Measurements from ENCODE around the gene H19.

DNA sequence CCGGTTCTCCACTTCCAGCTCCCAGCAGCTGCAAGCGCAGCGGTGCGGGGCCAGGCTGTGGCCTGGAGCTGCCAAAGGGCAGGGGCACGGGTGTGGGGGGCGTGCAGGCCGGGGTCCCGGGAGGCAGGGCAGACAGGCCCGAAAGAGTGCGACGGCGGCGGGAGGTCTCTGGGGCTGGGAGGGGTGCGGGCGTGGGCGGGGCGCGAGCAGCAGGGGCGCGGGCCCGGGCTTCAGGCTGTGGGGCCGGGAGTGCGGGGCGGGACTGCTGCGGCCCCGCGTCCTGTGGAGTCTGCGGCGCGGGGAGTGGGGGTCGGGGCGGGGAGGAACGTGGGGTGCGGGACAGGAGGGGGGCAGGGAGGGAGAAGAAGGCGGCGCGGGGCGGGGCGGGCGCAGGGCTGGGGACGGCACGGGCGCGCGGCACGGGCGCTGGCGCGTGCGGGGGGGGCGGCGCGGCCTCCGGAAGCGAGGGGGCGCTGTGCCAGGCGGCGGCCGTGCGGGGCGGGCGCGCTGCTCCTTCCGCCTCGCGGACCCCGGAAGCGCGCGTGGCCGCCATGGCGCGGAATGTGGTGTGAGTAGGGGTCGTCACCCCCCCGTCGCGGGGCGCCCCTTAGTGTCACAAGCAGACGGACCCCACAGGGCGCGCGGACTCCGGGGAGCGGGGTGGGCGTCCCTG lies 50.7 kb downstream of the H19 start, which contains the start of gene MRPL23:
- no peak for TF ChIP-seq POLR2A (IDR thresholded peaks at IDR 0.05)
- TF ChIP-seq, protein P1, sequence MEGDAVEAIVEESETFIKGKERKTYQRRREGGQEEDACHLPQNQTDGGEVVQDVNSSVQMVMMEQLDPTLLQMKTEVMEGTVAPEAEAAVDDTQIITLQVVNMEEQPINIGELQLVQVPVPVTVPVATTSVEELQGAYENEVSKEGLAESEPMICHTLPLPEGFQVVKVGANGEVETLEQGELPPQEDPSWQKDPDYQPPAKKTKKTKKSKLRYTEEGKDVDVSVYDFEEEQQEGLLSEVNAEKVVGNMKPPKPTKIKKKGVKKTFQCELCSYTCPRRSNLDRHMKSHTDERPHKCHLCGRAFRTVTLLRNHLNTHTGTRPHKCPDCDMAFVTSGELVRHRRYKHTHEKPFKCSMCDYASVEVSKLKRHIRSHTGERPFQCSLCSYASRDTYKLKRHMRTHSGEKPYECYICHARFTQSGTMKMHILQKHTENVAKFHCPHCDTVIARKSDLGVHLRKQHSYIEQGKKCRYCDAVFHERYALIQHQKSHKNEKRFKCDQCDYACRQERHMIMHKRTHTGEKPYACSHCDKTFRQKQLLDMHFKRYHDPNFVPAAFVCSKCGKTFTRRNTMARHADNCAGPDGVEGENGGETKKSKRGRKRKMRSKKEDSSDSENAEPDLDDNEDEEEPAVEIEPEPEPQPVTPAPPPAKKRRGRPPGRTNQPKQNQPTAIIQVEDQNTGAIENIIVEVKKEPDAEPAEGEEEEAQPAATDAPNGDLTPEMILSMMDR (IDR thresholded peaks at IDR 0.05), result no peak
